OCI-LY3 (cell line): ENCODE results near the gene SAMD8.
A peak's percentile ranks its signal among the peaks of the same experiment; 100 is the strongest.

Experiments
- H2AFZ ChIP-seq: fragments of 200-600, 300-600 bp; shearing (Covaris generic); 2 replicates; pipeline ENCODE4 v1.6.0; 2014; ENCODE audit warnings: antibody characterized with exemption, low read depth, low read length
- H3K27ac ChIP-seq: fragments of 200-600, 300-600 bp; sonication (generic); 2 replicates; pipeline ENCODE4 v1.5.1; 2014; ENCODE audit warnings: mild to moderate bottlenecking, low read length, moderate library complexity, mixed read lengths
- H3K27me3 ChIP-seq: fragments of 200-600, 300-600 bp; sonication (generic); 2 replicates; pipeline ENCODE4 v1.6.1; 2014; ENCODE audit warnings: low read depth, low read length, mixed read lengths
- H3K36me3 ChIP-seq: fragments of 200-600, 300-600 bp; sonication (generic); replicated peaks from 2 replicates; pipeline ENCODE3; 2014; ENCODE audit warnings: low read depth, low read length, mixed read lengths
- H3K4me1 ChIP-seq: fragments of 300-600, 200-600 bp; sonication (generic); 2 replicates; pipeline ENCODE4 v1.6.1; 2014; ENCODE audit warnings: low read length, mixed read lengths
- H3K4me2 ChIP-seq: fragments of 200-600, 300-600 bp; sonication (generic); 2 replicates; pipeline ENCODE4 v1.6.1; 2014; ENCODE audit warnings: low read length, mixed read lengths
- H3K4me3 ChIP-seq: fragments of 300-600, 200-600 bp; sonication (generic); 2 replicates; pipeline ENCODE4 v1.5.1; 2014; ENCODE audit warnings: antibody characterized with exemption, mild to moderate bottlenecking, low read length, moderate library complexity
- H3K79me2 ChIP-seq: fragments of 300-600, 200-600 bp; shearing (Covaris generic); 2 replicates; pipeline ENCODE4 v1.6.1; 2014; ENCODE audit warnings: mild to moderate bottlenecking, low read length, mixed read lengths
- H3K9ac ChIP-seq: fragments of 300-600, 200-600 bp; shearing (Covaris generic); 2 replicates; pipeline ENCODE4 v1.6.0; 2014; ENCODE audit warnings: mild to moderate bottlenecking, low read length, moderate library complexity
- H3K9me3 ChIP-seq: fragments of 200-600, 300-600 bp; shearing (Covaris generic); 2 replicates; pipeline ENCODE4 v1.6.1; 2014; ENCODE audit warnings: low read length, mixed read lengths; ENCODE audit not compliant: insufficient read depth
- H4K20me1 ChIP-seq: fragments of 200-600, 300-600 bp; sonication (generic); 2 replicates; pipeline ENCODE4 v1.6.1; 2016; ENCODE audit warnings: low read length, mixed read lengths; ENCODE audit not compliant: insufficient read depth
- EZH2phosphoT487 ChIP-seq: fragments of 200-600 bp; shearing (Covaris generic); IDR thresholded peaks from 2 replicates; pipeline ENCODE4 v1.6.1; 2018; ENCODE audit warnings: antibody characterized with exemption, mixed run types, low read depth
- TF ChIP-seq, protein P1 (sequence below): fragments of 200-600, 300-600 bp; sonication (generic); IDR thresholded peaks from 2 replicates; pipeline ENCODE4 v1.5.1; 2014; ENCODE audit warnings: antibody characterized with exemption, low read length, low read depth

The SAMD8 gene

GRCh38 chr10:75111365-75111906 is at the start of gene SAMD8:
SAMD8 (plus strand) TSS chr10:75111656; CDS start chr10:75150529, 38,873 bp downstream.
- Histone ChIP-seq H3K27me3 (no peaks in the 10 kb centered on the region), H3K9me3 (no peaks in the 10 kb centered on the region)

DNA sequence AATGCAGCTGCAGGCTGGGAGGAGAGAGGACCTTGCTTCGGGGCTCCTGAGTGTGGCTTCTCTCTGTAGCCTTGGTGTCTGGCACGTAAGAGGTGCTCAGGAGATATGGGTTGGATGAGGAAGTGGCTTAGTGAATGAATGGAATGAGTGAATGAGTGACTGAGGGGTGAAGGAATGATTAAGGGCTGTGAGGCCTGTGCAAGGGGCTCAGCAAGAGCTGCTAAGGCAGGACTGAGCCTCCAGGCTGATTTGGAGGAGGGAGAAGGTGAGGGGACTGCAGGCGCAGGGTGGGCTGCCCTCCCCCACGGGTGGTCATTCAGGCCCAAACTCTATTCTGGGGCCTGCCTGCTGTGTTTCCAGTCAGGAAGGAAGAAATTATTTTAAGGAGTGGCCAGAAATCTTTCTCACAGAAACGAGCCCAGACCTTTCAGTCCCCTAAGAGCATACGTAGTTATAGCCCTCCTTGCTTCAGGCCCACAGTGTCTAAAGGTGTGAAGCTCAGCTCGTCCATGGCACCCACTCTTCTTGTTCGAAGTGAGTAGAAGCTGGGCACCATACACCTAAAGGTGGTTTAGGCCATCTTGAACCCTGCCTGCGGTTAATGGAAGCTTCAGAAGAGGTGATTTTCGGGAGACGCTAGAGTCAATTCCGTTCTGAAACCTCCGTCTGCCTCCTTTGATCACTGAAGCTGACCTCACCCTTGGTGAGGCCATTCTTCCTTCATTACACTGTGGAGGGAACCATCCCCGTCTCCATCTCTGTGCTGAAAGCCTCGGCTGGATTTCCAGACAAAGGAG is 49.5 kb upstream of the SAMD8 start:
- no peaks in the 10 kb centered on the region for H3K36me3 ChIP-seq
- H3K27me3 ChIP-seq: no peaks in the 10 kb centered on the region
- H3K4me2 ChIP-seq: no peak overlapping the region
- H4K20me1 ChIP-seq: no peaks in the 10 kb centered on the region
- H2AFZ ChIP-seq: no peak overlapping the region
- no peaks in the 10 kb centered on the region for H3K4me1 ChIP-seq
- no peaks in the 10 kb centered on the region for H3K79me2 ChIP-seq
- TF ChIP-seq EZH2phosphoT487: no peak
- TF ChIP-seq, protein P1, sequence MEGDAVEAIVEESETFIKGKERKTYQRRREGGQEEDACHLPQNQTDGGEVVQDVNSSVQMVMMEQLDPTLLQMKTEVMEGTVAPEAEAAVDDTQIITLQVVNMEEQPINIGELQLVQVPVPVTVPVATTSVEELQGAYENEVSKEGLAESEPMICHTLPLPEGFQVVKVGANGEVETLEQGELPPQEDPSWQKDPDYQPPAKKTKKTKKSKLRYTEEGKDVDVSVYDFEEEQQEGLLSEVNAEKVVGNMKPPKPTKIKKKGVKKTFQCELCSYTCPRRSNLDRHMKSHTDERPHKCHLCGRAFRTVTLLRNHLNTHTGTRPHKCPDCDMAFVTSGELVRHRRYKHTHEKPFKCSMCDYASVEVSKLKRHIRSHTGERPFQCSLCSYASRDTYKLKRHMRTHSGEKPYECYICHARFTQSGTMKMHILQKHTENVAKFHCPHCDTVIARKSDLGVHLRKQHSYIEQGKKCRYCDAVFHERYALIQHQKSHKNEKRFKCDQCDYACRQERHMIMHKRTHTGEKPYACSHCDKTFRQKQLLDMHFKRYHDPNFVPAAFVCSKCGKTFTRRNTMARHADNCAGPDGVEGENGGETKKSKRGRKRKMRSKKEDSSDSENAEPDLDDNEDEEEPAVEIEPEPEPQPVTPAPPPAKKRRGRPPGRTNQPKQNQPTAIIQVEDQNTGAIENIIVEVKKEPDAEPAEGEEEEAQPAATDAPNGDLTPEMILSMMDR: no peak
- no peak overlapping the region for H3K4me3 ChIP-seq
- no peak overlapping the region for H3K27ac ChIP-seq
- no peaks in the 10 kb centered on the region for H3K9me3 ChIP-seq
- no peak overlapping the region for H3K9ac ChIP-seq

More at GRCh38 chr10:75111365-75111906, at the start of gene SAMD8:
- Histone ChIP-seq H3K9ac (peak within 1 kb of the TSS; percentile 99), H3K4me1 (peaks cover 9% of the 10 kb centered on the region; the same call in 1 of the 2 replicates), H3K4me3 (peak within 1 kb of the TSS; percentile 100), H2AFZ (peak within 1 kb of the TSS; percentile 71; the same call in 1 of the 2 replicates), H3K36me3 (no peaks in the 10 kb centered on the region), H4K20me1 (peaks cover 33% of the 10 kb centered on the region), H3K79me2 (peaks cover 45% of the 10 kb centered on the region), H3K4me2 (peak within 1 kb of the TSS; percentile 82), H3K27ac (peak within 1 kb of the TSS; percentile 99)
- TF ChIP-seq EZH2phosphoT487: no peak
- TF ChIP-seq, protein P1: no peak

- Histone ChIP-seq H3K4me1 (no peaks in the 10 kb centered on the region), H3K4me3 (no peak overlapping the region), H4K20me1 (no peaks in the 10 kb centered on the region), H2AFZ (no peak overlapping the region), H3K9ac (no peak overlapping the region), H3K27ac (no peak overlapping the region), H3K36me3 (no peaks in the 10 kb centered on the region), H3K4me2 (no peak overlapping the region), H3K79me2 (no peaks in the 10 kb centered on the region), H3K9me3 (no peaks in the 10 kb centered on the region), H3K27me3 (no peaks in the 10 kb centered on the region)
- TF ChIP-seq, protein P1: no peak
- TF ChIP-seq EZH2phosphoT487: no peak
These were observed 48.8 kb upstream of the SAMD8 start for GRCh38 chr10:75062506-75063299.
